Panc1 (cell line): ENCODE results near the gene BCL2L11.

Experiments used
- POLR2AphosphoS5 ChIP-seq: IDR thresholded peaks from 2 replicates; pipeline ENCODE4 v1.6.1; 2012; ENCODE audit warnings: mild to moderate bottlenecking, low read depth, low read length, moderate library complexity
- REST ChIP-seq, 2 experiments: IDR thresholded peaks; 2 replicates each; pipeline ENCODE4 v1.6.1; 2011 to 2012; ENCODE audit warnings: low read depth in 2 of 2, control low read depth in 1 of 2, low read length in 1 of 2, mild to moderate bottlenecking in 1 of 2, moderate library complexity in 1 of 2; ENCODE audit not compliant: insufficient read depth in 1 of 2
- SIN3A ChIP-seq: IDR thresholded peaks from 2 replicates; pipeline ENCODE4 v1.6.1; 2012; ENCODE audit warnings: low read depth, mild to moderate bottlenecking, low read length, moderate library complexity, borderline replicate concordance; ENCODE audit not compliant: insufficient read depth
- TF ChIP-seq, protein P1 (sequence below): fragments of 450-650 bp; IDR thresholded peaks from 2 replicates; pipeline ENCODE4 v1.5.1; 2017; ENCODE audit warnings: mild to moderate bottlenecking

DNA sequence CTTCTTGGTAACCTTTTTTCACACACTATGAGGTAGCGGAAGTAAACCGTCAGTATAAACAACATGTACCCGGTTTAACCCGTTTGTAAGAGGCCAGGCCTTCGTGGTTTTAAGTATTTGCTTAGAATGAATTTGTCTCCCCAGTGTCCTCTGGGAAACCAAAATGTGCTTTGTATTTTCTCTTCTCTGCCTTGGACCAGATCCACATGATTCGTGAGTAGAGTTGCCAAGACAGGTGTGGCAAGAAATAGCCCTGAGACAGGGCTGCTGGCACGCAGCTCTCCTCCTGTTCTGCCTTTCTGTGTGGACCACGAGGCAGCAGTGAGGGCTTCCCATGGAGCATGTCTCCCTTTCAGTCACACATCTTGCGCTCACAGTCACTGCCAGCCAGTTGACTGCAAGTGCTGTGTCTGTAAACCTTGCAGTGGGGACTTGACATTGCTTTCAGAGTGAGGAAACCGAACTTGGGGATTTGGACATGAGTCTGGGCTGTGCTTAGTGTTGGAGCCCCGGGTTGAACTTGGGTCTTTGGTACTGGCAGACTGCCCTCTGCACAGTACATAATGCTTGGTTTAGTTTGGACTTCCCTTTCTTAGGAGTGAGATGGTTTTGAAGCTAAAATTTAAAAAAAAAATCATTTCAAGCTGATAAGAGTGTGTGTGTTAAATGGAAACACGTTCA lies 19.1 kb downstream of the BCL2L11 start:
- TF ChIP-seq, protein P1, sequence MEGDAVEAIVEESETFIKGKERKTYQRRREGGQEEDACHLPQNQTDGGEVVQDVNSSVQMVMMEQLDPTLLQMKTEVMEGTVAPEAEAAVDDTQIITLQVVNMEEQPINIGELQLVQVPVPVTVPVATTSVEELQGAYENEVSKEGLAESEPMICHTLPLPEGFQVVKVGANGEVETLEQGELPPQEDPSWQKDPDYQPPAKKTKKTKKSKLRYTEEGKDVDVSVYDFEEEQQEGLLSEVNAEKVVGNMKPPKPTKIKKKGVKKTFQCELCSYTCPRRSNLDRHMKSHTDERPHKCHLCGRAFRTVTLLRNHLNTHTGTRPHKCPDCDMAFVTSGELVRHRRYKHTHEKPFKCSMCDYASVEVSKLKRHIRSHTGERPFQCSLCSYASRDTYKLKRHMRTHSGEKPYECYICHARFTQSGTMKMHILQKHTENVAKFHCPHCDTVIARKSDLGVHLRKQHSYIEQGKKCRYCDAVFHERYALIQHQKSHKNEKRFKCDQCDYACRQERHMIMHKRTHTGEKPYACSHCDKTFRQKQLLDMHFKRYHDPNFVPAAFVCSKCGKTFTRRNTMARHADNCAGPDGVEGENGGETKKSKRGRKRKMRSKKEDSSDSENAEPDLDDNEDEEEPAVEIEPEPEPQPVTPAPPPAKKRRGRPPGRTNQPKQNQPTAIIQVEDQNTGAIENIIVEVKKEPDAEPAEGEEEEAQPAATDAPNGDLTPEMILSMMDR = no peak
- no peak for TF ChIP-seq POLR2AphosphoS5
- TF ChIP-seq REST (IDR thresholded peaks at IDR 0.05; ENCODE audit: insufficient read depth in 1 of 2, low read depth in 2 of 2, low read length in 1 of 2) = no peak
- no peak for TF ChIP-seq SIN3A
